IMR-90 (cell line): ENCODE results near the gene ROBO1. TPM values are rescaled to one million over a fixed set of nuclear protein-coding genes. Genes with fewer than 3 reads are reported as not detected.
A peak's percentile ranks its signal among the peaks of the same experiment; 100 is the strongest.

Experiments
- ATAC-seq: fragments of 200-7000 bp; cut with Tn5 transposase; 2 replicates; pipeline ENCODE4 v1.9.1; 2020; ENCODE audit warnings: low read depth, mild to moderate bottlenecking, moderate library complexity
- BruUV-seq: library from RNA; stranded (reverse); fragments of 400-500 nt; replicated peaks from 2 replicates; lab custom pipeline; 2021; lab: Mats Ljungman, UMichigan
- CTCF ChIA-PET: fragments of 300-600 bp; formaldehyde crosslinking; extraction: SDS; loops from one replicate; lab custom pipeline; 2021; ENCODE audit warnings: antibody characterized with exemption; lab: Yijun Ruan, JAX
- POLR2A ChIA-PET: fragments of 300-600 bp; sonication (Branson Sonifier 250); formaldehyde crosslinking; loops from one replicate; lab custom pipeline; 2022; ENCODE audit warnings: antibody characterized with exemption; ENCODE audit not compliant: unreplicated experiment; lab: Charles Lee
- DNase-seq: peaks from one replicate; pipeline ENCODE4 v3.0.0; 2013
- H2AFZ ChIP-seq: replicated peaks from 2 replicates; pipeline ENCODE3; 2013; ENCODE audit warnings: low read length, mild to moderate bottlenecking; ENCODE audit not compliant: poor library complexity
- H2AK5ac ChIP-seq: 2 replicates; pipeline ENCODE4 v1.6.1; 2013; ENCODE audit warnings: low read depth, low read length, inconsistent platforms
- H2AK9ac ChIP-seq: replicated peaks from 2 replicates; pipeline ENCODE3; 2013; ENCODE audit warnings: mild to moderate bottlenecking, low read depth, low read length, moderate library complexity; ENCODE audit not compliant: poor library complexity
- H2BK120ac ChIP-seq: 2 replicates; pipeline ENCODE4 v1.6.1; 2013; ENCODE audit warnings: low read depth, low read length, inconsistent platforms
- H2BK15ac ChIP-seq: 3 replicates; pipeline ENCODE4 v1.6.1; 2013; ENCODE audit warnings: low read depth, low read length, inconsistent platforms
- H2BK20ac ChIP-seq: 2 replicates; pipeline ENCODE4 v1.6.1; 2013; ENCODE audit warnings: low read depth, mild to moderate bottlenecking, inconsistent platforms, low read length, moderate library complexity
- H2BK5ac ChIP-seq: 2 replicates; pipeline ENCODE4 v1.6.1; 2013; ENCODE audit warnings: mild to moderate bottlenecking, low read depth, low read length, inconsistent platforms; ENCODE audit not compliant: poor library complexity, severe bottlenecking
- H3K14ac ChIP-seq: replicated peaks from 2 replicates; pipeline ENCODE4 v1.6.1; 2013; ENCODE audit warnings: low read depth, low read length, inconsistent platforms
- H3K18ac ChIP-seq: 2 replicates; pipeline ENCODE4 v1.6.1; 2013; ENCODE audit warnings: low read depth, low read length, control low read depth
- H3K23ac ChIP-seq: 2 replicates; pipeline ENCODE4 v1.6.1; 2013; ENCODE audit warnings: low read depth, low read length, inconsistent platforms
- H3K27ac ChIP-seq: 2 replicates; pipeline ENCODE4 v1.5.1; 2013; ENCODE audit warnings: mild to moderate bottlenecking, control low read depth, low read length; ENCODE audit not compliant: insufficient read depth
- H3K27me3 ChIP-seq: 2 replicates; pipeline ENCODE4 v1.6.1; 2013; ENCODE audit warnings: low read length; ENCODE audit not compliant: control insufficient read depth, insufficient read depth
- H3K36me3 ChIP-seq: 2 replicates; pipeline ENCODE4 v1.6.1; 2013; ENCODE audit warnings: low read length, mixed read lengths; ENCODE audit not compliant: control insufficient read depth, insufficient read depth
- H3K4ac ChIP-seq: 2 replicates; pipeline ENCODE4 v1.6.1; 2013; ENCODE audit warnings: low read depth, low read length, inconsistent platforms
- H3K4me1 ChIP-seq: 2 replicates; pipeline ENCODE4 v1.6.1; 2013; ENCODE audit warnings: low read length, mixed read lengths; ENCODE audit not compliant: control insufficient read depth, insufficient read depth
- H3K4me2 ChIP-seq: 2 replicates; pipeline ENCODE4 v1.6.1; 2013; ENCODE audit warnings: low read depth, mild to moderate bottlenecking, control low read depth, low read length, moderate library complexity
- H3K4me3 ChIP-seq: 2 replicates; pipeline ENCODE4 v1.5.1; 2013; ENCODE audit warnings: low read depth, mild to moderate bottlenecking, control low read depth, low read length, moderate library complexity; ENCODE audit not compliant: insufficient read depth
- H3K56ac ChIP-seq: 2 replicates; pipeline ENCODE4 v1.6.1; 2013; ENCODE audit warnings: low read length, inconsistent platforms; ENCODE audit not compliant: insufficient read depth; ENCODE audit errors: extremely low read depth
- H3K79me1 ChIP-seq, 2 experiments: 2 replicates each; pipeline ENCODE4 v1.6.1; 2013; ENCODE audit warnings: low read length in 2 of 2, inconsistent platforms in 1 of 2, low read depth in 1 of 2
- H3K9ac ChIP-seq: 2 replicates; pipeline ENCODE4 v1.6.1; 2013; ENCODE audit warnings: low read depth, low read length, control low read depth
- H3K9me1 ChIP-seq: 2 replicates; pipeline ENCODE4 v1.6.1; 2013; ENCODE audit warnings: low read length, inconsistent platforms; ENCODE audit not compliant: insufficient read depth
- H3K9me3 ChIP-seq: 2 replicates; pipeline ENCODE4 v1.6.1; 2013; ENCODE audit warnings: low read length; ENCODE audit not compliant: control insufficient read depth, insufficient read depth
- H4K20me1 ChIP-seq: 2 replicates; pipeline ENCODE4 v1.6.1; 2013; ENCODE audit warnings: low read length, inconsistent platforms; ENCODE audit not compliant: insufficient read depth
- H4K5ac ChIP-seq: 2 replicates; pipeline ENCODE4 v1.6.1; 2013; ENCODE audit warnings: mild to moderate bottlenecking, low read depth, low read length, control low read depth
- H4K8ac ChIP-seq, 2 experiments: 2 replicates each; pipeline ENCODE4 v1.6.1; 2013; ENCODE audit warnings: low read depth in 2 of 2, low read length in 2 of 2, control low read depth in 1 of 2, inconsistent platforms in 1 of 2
- H4K91ac ChIP-seq: 2 replicates; pipeline ENCODE4 v1.6.1; 2013; ENCODE audit warnings: low read depth, low read length, inconsistent platforms; ENCODE audit not compliant: insufficient read depth
- BHLHE40 ChIP-seq: fragments of 150-350 bp; IDR thresholded peaks from 2 replicates; pipeline ENCODE4 v1.6.1; 2016; ENCODE audit warnings: mild to moderate bottlenecking, low read depth, low read length
- CEBPB ChIP-seq: IDR thresholded peaks from 2 replicates; pipeline ENCODE4 v1.6.1; 2012; ENCODE audit warnings: low read depth, low read length, improper control_type of control experiment
- CHD1 ChIP-seq: IDR thresholded peaks from 2 replicates; pipeline ENCODE4 v1.6.1; 2012; ENCODE audit warnings: low read depth, low read length, improper control_type of control experiment
- ELK1 ChIP-seq: fragments of 150-350 bp; IDR thresholded peaks from 2 replicates; pipeline ENCODE4 v1.6.1; 2016; ENCODE audit warnings: low read depth, mild to moderate bottlenecking, low read length, moderate library complexity, borderline replicate concordance
- FOS ChIP-seq: fragments of 150-350 bp; IDR thresholded peaks from 2 replicates; pipeline ENCODE4 v1.6.1; 2016; ENCODE audit warnings: low read depth, low read length
- MAFK ChIP-seq: IDR thresholded peaks from 2 replicates; pipeline ENCODE4 v1.6.1; 2012; ENCODE audit warnings: low read depth, low read length, improper control_type of control experiment
- MAZ ChIP-seq: IDR thresholded peaks from 2 replicates; pipeline ENCODE4 v1.6.1; 2012; ENCODE audit warnings: low read depth, mild to moderate bottlenecking, low read length, improper control_type of control experiment, moderate library complexity, borderline replicate concordance
- MXI1 ChIP-seq: IDR thresholded peaks from 2 replicates; pipeline ENCODE4 v1.6.1; 2012; ENCODE audit warnings: low read depth, mild to moderate bottlenecking, low read length, moderate library complexity, borderline replicate concordance
- NFE2L2 ChIP-seq: fragments of 150-350 bp; IDR thresholded peaks from 2 replicates; pipeline ENCODE4 v1.6.1; 2016; ENCODE audit warnings: low read depth, mild to moderate bottlenecking, low read length
- POLR2A ChIP-seq: IDR thresholded peaks from 2 replicates; pipeline ENCODE4 v1.6.1; 2012; ENCODE audit warnings: mild to moderate bottlenecking, low read depth, low read length
- RAD21 ChIP-seq: IDR thresholded peaks from 2 replicates; pipeline ENCODE4 v1.6.1; 2012; ENCODE audit warnings: low read length, improper control_type of control experiment
- RCOR1 ChIP-seq: IDR thresholded peaks from 2 replicates; pipeline ENCODE4 v1.6.1; 2012; ENCODE audit warnings: mild to moderate bottlenecking, low read length, improper control_type of control experiment; ENCODE audit not compliant: insufficient replicate concordance
- RFX5 ChIP-seq: IDR thresholded peaks from 2 replicates; pipeline ENCODE4 v1.8.0; 2012; ENCODE audit warnings: low read depth, mild to moderate bottlenecking, low read length, moderate library complexity
- SMC3 ChIP-seq: fragments of 150-350 bp; IDR thresholded peaks from 2 replicates; pipeline ENCODE4 v1.6.1; 2016; ENCODE audit warnings: low read depth, mild to moderate bottlenecking, antibody characterized with exemption, low read length, moderate library complexity
- USF2 ChIP-seq: fragments of 150-350 bp; IDR thresholded peaks from 2 replicates; pipeline ENCODE4 v1.6.1; 2017; ENCODE audit warnings: mild to moderate bottlenecking, antibody characterized with exemption, low read length, low read depth
- WGBS, 2 experiments: methylation state at CpG; one replicate each; pipeline versions ENCODE4 v1.1.5 to v1.1.7; 2013; ENCODE audit warnings: missing lambda C conversion rate in 2 of 2; ENCODE audit not compliant: insufficient read length in 1 of 2; ENCODE audit errors: extremely low coverage in 2 of 2; 5-methylcytosine and 5-hydroxymethylcytosine counted together
- dilution Hi-C: fragments of 300-500 bp; cut with HindIII; formaldehyde crosslinking; loops from one replicate; pipeline ENCODE4 v1.14.3; 2018; ENCODE audit warnings: low sequenced_read_pairs; ENCODE audit not compliant: unreplicated experiment
- in situ Hi-C: fragments of 300-500 bp; cut with MboI; formaldehyde crosslinking; loops from 3 replicates; pipeline ENCODE4 v1.14.3; 2019; ENCODE audit warnings: low sequenced_read_pairs, inconsistent platforms, mixed read lengths
- intact Hi-C: fragments of 100-400 bp; cut with micrococcal nuclease; formaldehyde crosslinking; loops from 2 replicates; pipeline ENCODE4 v1.10.0; 2022
- polyA plus RNA-seq, 3 experiments: library from polyadenylated mRNA; depleted of rRNA; stranded (reverse); fragments of >200 nt; gene quantifications; 2 replicates each; pipeline ENCODE4 v1.2.3, GENCODE V29; 2012; ENCODE audit warnings: low replicate concordance in 1 of 3
- total RNA-seq: library from RNA; depleted of rRNA; stranded (reverse); fragments of >200 nt; gene quantifications from 2 replicates; pipeline ENCODE4 v1.2.3, GENCODE V29; 2012
- TF ChIP-seq, protein P1 (sequence below): conservative IDR thresholded peaks from 2 replicates; pipeline ENCODE4 v1.5.1; 2012; ENCODE audit warnings: mild to moderate bottlenecking, low read depth, low read length, improper control_type of control experiment

Gene ROBO1
- total and polyA plus RNA-seq, 2 of the 4 experiments (the other 2 are of a cell fraction), result 24.1 to 53.9 TPM

DNA sequence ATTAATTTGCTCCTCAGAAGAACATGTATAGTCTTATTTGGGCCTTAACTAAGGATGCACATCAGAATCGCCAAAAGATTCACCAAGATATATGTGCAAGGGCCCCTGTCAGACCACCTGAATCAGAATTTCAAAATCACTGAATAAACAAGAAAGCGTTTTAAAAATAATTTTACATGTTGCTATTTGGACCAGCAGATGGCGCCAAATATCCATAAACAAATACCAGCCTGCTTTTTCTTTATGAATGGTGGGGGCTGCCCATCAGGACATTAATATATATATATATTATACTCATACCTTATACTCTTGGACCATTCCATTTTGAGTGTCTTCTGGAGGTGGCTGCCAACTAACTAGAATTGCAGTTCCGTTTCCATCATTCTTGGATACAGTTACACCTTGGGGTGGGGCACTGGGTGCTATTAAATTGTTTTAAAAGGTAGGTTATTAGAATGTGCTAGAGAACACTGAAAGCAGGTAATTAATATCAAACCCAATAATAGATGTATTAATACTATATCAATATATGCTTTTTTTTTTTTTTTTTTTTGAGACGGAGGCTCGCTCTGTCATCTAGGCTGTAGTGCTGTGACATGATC, 1108.3 kb downstream of the ROBO1 start:
- no peak overlapping the region for H2BK15ac ChIP-seq
- no peak overlapping the region for H2AK5ac ChIP-seq
- H3K9me1 ChIP-seq, result no peaks in the 10 kb centered on the region
- no peak overlapping the region for H3K23ac ChIP-seq
- dilution Hi-C loops (no loop called here), in situ Hi-C loops (loop anchor here (25.0 kb wide), 2 partner anchors 328 to 828 kb away; no protein-coding TSS in a partner anchor), intact Hi-C loops (loop anchor here (1.0 to 5.0 kb wide), 5 partner anchors 319 to 701 kb away; no protein-coding TSS in a partner anchor)
- H2AFZ ChIP-seq, result no peak overlapping the region
- no peak overlapping the region for H4K5ac ChIP-seq
- H2BK5ac ChIP-seq, result no peak overlapping the region
- H3K4me3 ChIP-seq, result no peak overlapping the region
- no peak overlapping the region for H4K91ac ChIP-seq
- no peak overlapping the region for H3K14ac ChIP-seq
- no peak overlapping the region for H3K18ac ChIP-seq
- TF ChIP-seq MXI1 (no peak), MAZ (no peak), CEBPB (no peak), RAD21 (peak; percentile 77), MAFK (no peak), FOS (no peak), USF2 (no peak), NFE2L2 (no peak), ELK1 (no peak), SMC3 (peak; percentile 89), RCOR1 (no peak), RFX5 (no peak), POLR2A (no peak), CHD1 (no peak), BHLHE40 (no peak)
- TF ChIP-seq, protein P1, sequence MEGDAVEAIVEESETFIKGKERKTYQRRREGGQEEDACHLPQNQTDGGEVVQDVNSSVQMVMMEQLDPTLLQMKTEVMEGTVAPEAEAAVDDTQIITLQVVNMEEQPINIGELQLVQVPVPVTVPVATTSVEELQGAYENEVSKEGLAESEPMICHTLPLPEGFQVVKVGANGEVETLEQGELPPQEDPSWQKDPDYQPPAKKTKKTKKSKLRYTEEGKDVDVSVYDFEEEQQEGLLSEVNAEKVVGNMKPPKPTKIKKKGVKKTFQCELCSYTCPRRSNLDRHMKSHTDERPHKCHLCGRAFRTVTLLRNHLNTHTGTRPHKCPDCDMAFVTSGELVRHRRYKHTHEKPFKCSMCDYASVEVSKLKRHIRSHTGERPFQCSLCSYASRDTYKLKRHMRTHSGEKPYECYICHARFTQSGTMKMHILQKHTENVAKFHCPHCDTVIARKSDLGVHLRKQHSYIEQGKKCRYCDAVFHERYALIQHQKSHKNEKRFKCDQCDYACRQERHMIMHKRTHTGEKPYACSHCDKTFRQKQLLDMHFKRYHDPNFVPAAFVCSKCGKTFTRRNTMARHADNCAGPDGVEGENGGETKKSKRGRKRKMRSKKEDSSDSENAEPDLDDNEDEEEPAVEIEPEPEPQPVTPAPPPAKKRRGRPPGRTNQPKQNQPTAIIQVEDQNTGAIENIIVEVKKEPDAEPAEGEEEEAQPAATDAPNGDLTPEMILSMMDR, result peak; percentile 71
- no peak overlapping the region for H2BK20ac ChIP-seq
- no TSS peak for BruUV-seq
- no peak overlapping the region for H3K9ac ChIP-seq
- no peaks in the 10 kb centered on the region for H3K79me1 ChIP-seq
- no peak overlapping the region for H2AK9ac ChIP-seq
- no peaks in the 10 kb centered on the region for H4K20me1 ChIP-seq
- H3K27ac ChIP-seq, result no peak overlapping the region
- peak; percentile 57 for DNase-seq
- ChIA-PET POLR2A (no interaction called here), CTCF (interaction anchor here (0.7 to 1.8 kb wide), 2 partner anchors 76 to 358 kb away, joined by 4 read pairs; no protein-coding TSS in a partner anchor)
- H3K36me3 ChIP-seq, result peaks cover 8% of the 10 kb centered on the region
- H3K4ac ChIP-seq, result no peak overlapping the region
- no peak overlapping the region for H2BK120ac ChIP-seq
- 13% methylated on average over 1 of the region's 6 CpGs; no CpG with 5 or more reads in 1 of the 2 experiments for WGBS, 2 experiments
- ATAC-seq, result no peak
- H4K8ac ChIP-seq, result no peak overlapping the region
- H3K56ac ChIP-seq, result no peak overlapping the region
- H3K27me3 ChIP-seq, result no peaks in the 10 kb centered on the region
- H3K9me3 ChIP-seq, result no peaks in the 10 kb centered on the region
- no peaks in the 10 kb centered on the region for H3K4me1 ChIP-seq
- H3K4me2 ChIP-seq, result no peak overlapping the region
